Measurements from ENCODE around the gene IL31RA.

The IL31RA gene

DNA sequence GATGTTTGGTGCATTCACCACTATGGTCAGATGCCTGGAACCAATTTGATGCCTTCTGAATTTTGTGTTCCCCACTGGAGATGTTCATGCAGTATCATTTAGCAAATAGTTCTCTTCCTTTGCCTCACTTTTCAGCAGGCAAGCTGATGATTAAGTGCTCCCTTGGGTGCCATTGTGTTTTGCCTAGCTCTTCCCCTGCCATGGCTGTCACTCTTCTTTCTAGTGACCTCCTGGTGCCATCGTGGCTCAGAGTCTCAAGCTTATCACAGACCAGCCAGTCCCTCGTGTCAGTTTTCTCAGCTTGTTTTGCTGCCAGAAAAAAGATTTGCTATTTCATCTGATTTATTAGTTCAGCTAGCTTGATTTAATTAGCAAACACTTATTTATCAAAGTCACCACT lies 41.3 kb downstream of the IL31RA start:
- Histone ChIP-seq H3K9me3 (replicated peaks; ENCODE audit: low read length) (no peaks in the 10 kb centered on the region), H3K9ac (ENCODE audit: low read depth, low read length) (no peak overlapping the region), H3K27me3 (ENCODE audit: control insufficient read depth, insufficient read depth, low read length) (no peaks in the 10 kb centered on the region), H3K36me3 (ENCODE audit: insufficient read depth, low read length) (no peaks in the 10 kb centered on the region), H3K4me2 (ENCODE audit: low read length) (no peak overlapping the region), H3K4me1 (ENCODE audit: control insufficient read depth, insufficient read depth, low read length) (peaks cover 5% of the 10 kb centered on the region), H3K4me3 (ENCODE audit: low read length) (no peak overlapping the region)

DNA sequence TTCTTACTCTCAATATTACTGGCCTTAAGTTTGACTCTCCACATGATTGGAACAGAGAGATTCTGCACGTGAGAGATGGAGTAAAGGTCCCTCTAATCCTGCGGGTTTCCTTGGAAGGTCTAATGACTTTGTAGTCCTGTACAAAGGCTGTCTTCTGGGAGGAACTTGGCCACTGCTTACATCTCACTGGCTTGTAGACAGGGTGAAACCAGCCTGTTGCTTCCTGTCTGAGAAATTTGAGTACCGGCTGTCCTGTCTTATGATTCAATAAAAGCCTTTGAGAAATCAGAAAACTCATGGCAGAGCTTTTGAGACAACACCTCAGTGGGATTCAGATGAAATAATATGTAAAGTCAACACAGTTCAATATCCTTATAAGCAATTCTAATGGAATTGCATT lies 43.0 kb downstream of the IL31RA start:
- Histone ChIP-seq H3K4me3 (ENCODE audit: low read length) (no peak overlapping the region), H3K36me3 (ENCODE audit: insufficient read depth, low read length) (no peaks in the 10 kb centered on the region), H3K9me3 (replicated peaks; ENCODE audit: low read length) (no peaks in the 10 kb centered on the region), H3K4me2 (ENCODE audit: low read length) (no peak overlapping the region), H3K9ac (ENCODE audit: low read depth, low read length) (no peak overlapping the region), H3K4me1 (ENCODE audit: control insufficient read depth, insufficient read depth, low read length) (peaks cover 13% of the 10 kb centered on the region), H3K27me3 (ENCODE audit: control insufficient read depth, insufficient read depth, low read length) (no peaks in the 10 kb centered on the region)

DNA sequence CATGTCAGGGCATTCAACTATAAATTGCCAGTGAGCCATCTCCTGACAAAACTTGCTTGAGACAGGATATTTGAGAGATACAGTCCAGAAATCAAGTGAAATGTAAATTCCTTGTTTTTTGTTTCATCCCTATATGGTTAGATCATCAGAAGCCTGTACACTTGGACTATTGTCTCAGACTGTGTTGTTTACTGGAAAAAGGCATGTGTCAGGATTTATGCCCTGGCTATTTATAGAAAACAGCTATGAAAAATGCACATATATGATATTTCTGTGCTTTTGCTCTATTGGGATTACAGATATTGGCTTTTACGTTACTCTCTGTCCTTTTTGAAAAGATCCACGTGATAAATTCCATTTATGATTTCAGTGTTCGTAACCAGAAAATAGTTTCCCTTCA lies 44.2 kb downstream of the IL31RA start:
- no peak overlapping the region for H3K4me2 ChIP-seq (ENCODE audit: low read length)
- H3K9ac ChIP-seq (ENCODE audit: low read depth, low read length), result no peak overlapping the region
- H3K4me3 ChIP-seq (ENCODE audit: low read length), result no peak overlapping the region
- H3K4me1 ChIP-seq (ENCODE audit: control insufficient read depth, insufficient read depth, low read length), result peaks cover 21% of the 10 kb centered on the region
- H3K36me3 ChIP-seq (ENCODE audit: insufficient read depth, low read length), result no peaks in the 10 kb centered on the region
- H3K27me3 ChIP-seq (ENCODE audit: control insufficient read depth, insufficient read depth, low read length), result no peaks in the 10 kb centered on the region
- no peaks in the 10 kb centered on the region for H3K9me3 ChIP-seq (replicated peaks; ENCODE audit: low read length)

DNA sequence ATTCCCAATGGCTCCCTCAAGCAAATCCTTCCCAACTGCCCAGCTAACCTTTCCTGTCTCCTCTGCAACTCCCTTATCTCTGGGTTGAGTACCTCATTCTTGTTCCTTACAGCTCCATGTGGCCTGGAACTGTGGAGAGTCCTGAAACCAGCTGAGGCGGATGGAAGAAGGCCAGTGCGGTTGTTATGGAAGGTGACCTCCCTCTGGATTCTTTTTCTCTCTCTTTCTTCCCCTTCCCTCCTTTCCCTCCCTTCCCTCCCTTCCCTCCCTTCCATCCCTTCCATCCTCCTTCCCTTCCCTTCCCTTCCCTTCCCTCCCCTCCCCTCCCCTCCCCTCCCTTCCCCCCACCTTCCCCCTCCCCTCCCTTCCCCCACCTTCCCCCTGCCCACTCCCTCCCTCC lies 45.1 kb downstream of the IL31RA start:
- Histone ChIP-seq H3K27me3 (ENCODE audit: control insufficient read depth, insufficient read depth, low read length) (no peaks in the 10 kb centered on the region), H3K4me2 (ENCODE audit: low read length) (no peak overlapping the region), H3K4me3 (ENCODE audit: low read length) (no peak overlapping the region), H3K36me3 (ENCODE audit: insufficient read depth, low read length) (no peaks in the 10 kb centered on the region), H3K4me1 (ENCODE audit: control insufficient read depth, insufficient read depth, low read length) (peaks cover 21% of the 10 kb centered on the region), H3K9me3 (replicated peaks; ENCODE audit: low read length) (no peaks in the 10 kb centered on the region), H3K9ac (ENCODE audit: low read depth, low read length) (no peak overlapping the region)

DNA sequence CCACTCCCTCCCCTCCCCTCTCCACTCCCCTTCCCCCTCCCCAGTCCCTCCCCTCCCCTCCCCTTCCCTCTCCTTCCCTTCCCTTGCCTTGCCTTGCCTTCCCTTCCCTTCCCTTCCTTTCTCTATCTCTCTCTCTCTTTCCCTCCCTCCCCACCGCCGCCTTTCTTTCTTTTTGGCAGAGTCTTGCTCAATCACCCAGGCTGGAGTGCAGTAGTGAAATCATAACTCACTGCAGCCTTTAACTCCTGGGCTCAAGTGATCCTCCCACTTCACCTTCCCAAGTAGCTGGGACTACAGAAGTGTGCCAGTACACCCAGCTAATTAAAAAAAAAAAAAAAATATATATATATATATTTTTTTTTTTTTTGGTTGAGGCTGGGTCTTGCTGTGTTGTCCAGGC lies 45.5 kb downstream of the IL31RA start:
- H3K27me3 ChIP-seq (ENCODE audit: control insufficient read depth, insufficient read depth, low read length), result no peaks in the 10 kb centered on the region
- no peak overlapping the region for H3K9ac ChIP-seq (ENCODE audit: low read depth, low read length)
- H3K4me3 ChIP-seq (ENCODE audit: low read length), result no peak overlapping the region
- H3K36me3 ChIP-seq (ENCODE audit: insufficient read depth, low read length), result no peaks in the 10 kb centered on the region
- H3K9me3 ChIP-seq (replicated peaks; ENCODE audit: low read length), result no peaks in the 10 kb centered on the region
- peaks cover 21% of the 10 kb centered on the region for H3K4me1 ChIP-seq (ENCODE audit: control insufficient read depth, insufficient read depth, low read length)
- H3K4me2 ChIP-seq (ENCODE audit: low read length), result no peak overlapping the region

DNA sequence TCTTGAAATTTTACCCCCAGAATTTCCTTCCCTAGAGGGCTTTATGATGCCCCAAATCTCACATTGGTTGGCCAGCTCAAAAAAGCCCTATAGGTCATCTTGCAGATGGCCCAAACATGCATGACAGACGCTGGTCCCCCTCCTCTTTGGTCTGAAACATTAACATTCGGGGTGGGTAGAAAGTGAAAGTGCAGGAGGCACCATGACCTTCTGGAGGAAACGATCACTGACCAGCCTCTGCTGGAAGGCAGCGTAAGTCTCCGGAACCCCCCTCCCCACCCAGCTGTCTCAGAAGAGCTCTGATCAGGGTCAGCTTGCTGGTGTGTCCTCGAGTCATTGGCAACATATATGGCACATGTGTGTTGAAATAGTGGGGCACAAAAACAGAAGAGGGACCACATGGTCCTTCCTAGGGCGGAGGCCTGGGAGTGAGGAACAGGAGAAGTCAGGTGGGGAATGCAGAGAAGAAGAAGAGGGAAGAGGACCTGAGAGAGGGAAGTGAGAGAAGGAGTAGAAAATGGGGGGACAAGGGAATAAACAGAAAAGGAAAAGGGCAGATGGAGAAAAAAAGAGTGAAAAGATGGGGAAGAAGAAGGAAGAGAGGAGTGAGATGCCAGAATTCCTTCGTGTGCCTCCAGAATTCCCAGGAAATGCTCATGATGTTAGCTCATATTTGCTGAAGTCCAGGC lies 46.2 kb downstream of the IL31RA start:
- Histone ChIP-seq H3K27me3 (ENCODE audit: control insufficient read depth, insufficient read depth, low read length) (no peaks in the 10 kb centered on the region), H3K4me3 (ENCODE audit: low read length) (peak overlapping the region; percentile 58), H3K4me2 (ENCODE audit: low read length) (peak overlapping the region; percentile 77), H3K9ac (ENCODE audit: low read depth, low read length) (no peak overlapping the region), H3K36me3 (ENCODE audit: insufficient read depth, low read length) (no peaks in the 10 kb centered on the region), H3K4me1 (ENCODE audit: control insufficient read depth, insufficient read depth, low read length) (peaks cover 21% of the 10 kb centered on the region), H3K9me3 (replicated peaks; ENCODE audit: low read length) (no peaks in the 10 kb centered on the region)

DNA sequence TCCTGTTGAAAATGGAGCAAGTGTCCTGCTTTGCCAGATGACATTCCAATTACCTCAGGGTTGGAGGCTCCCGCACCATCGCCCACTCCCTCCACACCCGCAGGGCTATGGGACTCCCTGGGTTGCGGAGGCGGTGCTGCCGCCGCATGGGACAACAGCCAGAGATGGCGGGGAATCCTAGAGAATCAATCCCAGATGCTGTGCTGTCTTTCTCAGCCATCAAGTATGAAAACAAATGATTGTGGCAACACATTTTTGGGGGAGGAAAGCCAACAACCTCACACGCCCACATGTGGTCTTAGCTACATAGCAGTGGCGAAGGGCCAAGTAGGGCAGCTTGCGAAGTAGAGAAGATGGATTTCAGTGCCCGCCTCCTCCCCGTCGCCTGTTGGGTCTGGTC lies 46.7 kb downstream of the IL31RA start:
- H3K9me3 ChIP-seq (replicated peaks; ENCODE audit: low read length), result no peaks in the 10 kb centered on the region
- H3K4me2 ChIP-seq (ENCODE audit: low read length), result peak overlapping the region; percentile 77
- H3K4me1 ChIP-seq (ENCODE audit: control insufficient read depth, insufficient read depth, low read length), result peaks cover 21% of the 10 kb centered on the region
- no peaks in the 10 kb centered on the region for H3K27me3 ChIP-seq (ENCODE audit: control insufficient read depth, insufficient read depth, low read length)
- no peak overlapping the region for H3K9ac ChIP-seq (ENCODE audit: low read depth, low read length)
- H3K4me3 ChIP-seq (ENCODE audit: low read length), result peak overlapping the region; percentile 58
- H3K36me3 ChIP-seq (ENCODE audit: insufficient read depth, low read length), result no peaks in the 10 kb centered on the region

DNA sequence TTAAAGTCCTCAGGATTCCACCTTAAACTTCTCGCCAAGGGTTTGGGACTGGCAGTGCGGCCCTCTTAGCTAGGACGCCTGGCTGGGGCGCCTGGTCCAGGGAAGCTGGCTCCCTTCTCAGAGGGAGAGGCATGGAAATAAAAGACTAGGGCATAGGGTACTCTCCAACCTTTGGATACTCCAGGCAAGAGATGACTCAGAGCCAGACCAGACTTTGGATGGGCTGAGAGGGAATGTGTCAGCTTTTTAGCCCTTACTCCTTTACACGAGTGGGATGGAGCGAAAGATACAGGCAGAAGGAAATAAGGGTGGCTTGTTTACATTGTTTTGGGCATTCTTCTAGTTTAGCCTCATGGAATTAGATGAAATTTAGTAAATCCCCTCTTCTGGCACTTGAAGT lies 48.2 kb downstream of the IL31RA start:
- Histone ChIP-seq H3K9ac (ENCODE audit: low read depth, low read length) (no peak overlapping the region), H3K4me3 (ENCODE audit: low read length) (no peak overlapping the region), H3K9me3 (replicated peaks; ENCODE audit: low read length) (no peaks in the 10 kb centered on the region), H3K4me2 (ENCODE audit: low read length) (no peak overlapping the region), H3K36me3 (ENCODE audit: insufficient read depth, low read length) (no peaks in the 10 kb centered on the region), H3K4me1 (ENCODE audit: control insufficient read depth, insufficient read depth, low read length) (peaks cover 21% of the 10 kb centered on the region), H3K27me3 (ENCODE audit: control insufficient read depth, insufficient read depth, low read length) (no peaks in the 10 kb centered on the region)

DNA sequence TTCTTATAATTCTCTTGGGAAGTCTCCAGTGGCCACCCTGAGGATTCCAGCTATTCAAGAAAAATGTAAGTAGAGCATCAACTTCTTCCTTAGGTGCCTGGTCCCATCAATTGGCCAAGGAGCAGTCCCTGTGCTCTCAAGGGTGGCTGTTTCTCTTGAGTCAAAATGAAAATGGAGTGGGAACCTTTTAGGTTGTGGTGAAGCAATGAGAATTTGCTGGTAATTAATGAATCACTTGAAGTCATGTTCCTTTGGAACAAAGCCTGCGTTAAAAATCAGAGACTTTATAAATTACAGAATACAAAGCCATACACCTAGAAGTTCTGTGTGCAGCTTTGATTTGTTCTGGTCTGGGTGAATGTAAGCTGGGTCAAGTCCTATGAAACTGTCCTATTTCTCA lies 48.9 kb downstream of the IL31RA start:
- no peaks in the 10 kb centered on the region for H3K36me3 ChIP-seq (ENCODE audit: insufficient read depth, low read length)
- no peaks in the 10 kb centered on the region for H3K27me3 ChIP-seq (ENCODE audit: control insufficient read depth, insufficient read depth, low read length)
- H3K4me1 ChIP-seq (ENCODE audit: control insufficient read depth, insufficient read depth, low read length), result peaks cover 21% of the 10 kb centered on the region

DNA sequence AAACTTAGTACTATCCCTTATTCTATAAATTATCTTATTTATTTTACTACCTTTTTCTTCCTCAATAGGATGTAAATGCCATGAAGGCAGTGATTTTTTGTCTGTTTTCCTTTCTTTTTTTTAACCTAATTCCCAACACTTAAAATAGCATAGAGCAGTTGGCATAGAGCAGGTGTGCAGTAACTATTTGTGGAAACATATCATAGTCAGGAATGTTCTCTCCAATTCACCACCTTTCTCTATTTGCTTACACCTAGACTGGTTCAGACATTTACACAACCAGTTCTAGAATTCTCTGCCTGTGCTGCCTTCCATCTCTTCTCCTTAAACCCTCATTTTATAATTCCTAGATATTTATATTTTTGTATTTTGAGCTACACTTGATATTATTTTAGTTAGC lies 49.6 kb downstream of the IL31RA start:
- Histone ChIP-seq H3K4me3 (ENCODE audit: low read length) (no peak overlapping the region), H3K4me1 (ENCODE audit: control insufficient read depth, insufficient read depth, low read length) (peaks cover 21% of the 10 kb centered on the region), H3K27me3 (ENCODE audit: control insufficient read depth, insufficient read depth, low read length) (no peaks in the 10 kb centered on the region), H3K36me3 (ENCODE audit: insufficient read depth, low read length) (no peaks in the 10 kb centered on the region), H3K4me2 (ENCODE audit: low read length) (no peak overlapping the region), H3K9ac (ENCODE audit: low read depth, low read length) (no peak overlapping the region), H3K9me3 (replicated peaks; ENCODE audit: low read length) (no peaks in the 10 kb centered on the region)

More for the DNA sequence above, 48.9 kb downstream of the IL31RA start:
- Histone ChIP-seq H3K4me2 (ENCODE audit: low read length) (no peak overlapping the region), H3K9ac (ENCODE audit: low read depth, low read length) (no peak overlapping the region), H3K9me3 (replicated peaks; ENCODE audit: low read length) (no peaks in the 10 kb centered on the region), H3K4me3 (ENCODE audit: low read length) (no peak overlapping the region)

DNA sequence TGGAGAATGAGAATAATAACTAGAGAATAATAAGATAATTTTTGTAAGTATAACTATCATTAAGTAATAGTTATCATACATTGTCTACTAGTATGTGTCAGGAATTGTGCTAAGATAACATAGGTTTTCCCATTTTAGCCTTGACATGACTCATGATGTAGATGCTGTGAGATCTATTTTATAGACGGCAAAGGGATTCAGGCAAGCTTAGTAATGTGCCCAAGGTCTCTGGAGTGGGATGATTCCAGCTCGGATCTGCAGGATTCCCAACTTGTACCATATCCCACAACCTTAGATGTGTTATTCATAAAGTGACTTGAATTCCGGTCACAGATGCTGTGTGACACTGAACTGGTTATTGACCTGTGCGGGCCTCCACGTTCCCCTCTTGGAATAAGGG lies 51.5 kb downstream of the IL31RA start:
- peaks cover 14% of the 10 kb centered on the region for H3K4me1 ChIP-seq (ENCODE audit: control insufficient read depth, insufficient read depth, low read length)
- H3K9me3 ChIP-seq (replicated peaks; ENCODE audit: low read length), result no peaks in the 10 kb centered on the region
- H3K4me3 ChIP-seq (ENCODE audit: low read length), result no peak overlapping the region
- no peak overlapping the region for H3K4me2 ChIP-seq (ENCODE audit: low read length)
- no peak overlapping the region for H3K9ac ChIP-seq (ENCODE audit: low read depth, low read length)
- no peaks in the 10 kb centered on the region for H3K36me3 ChIP-seq (ENCODE audit: insufficient read depth, low read length)
- H3K27me3 ChIP-seq (ENCODE audit: control insufficient read depth, insufficient read depth, low read length), result no peaks in the 10 kb centered on the region

DNA sequence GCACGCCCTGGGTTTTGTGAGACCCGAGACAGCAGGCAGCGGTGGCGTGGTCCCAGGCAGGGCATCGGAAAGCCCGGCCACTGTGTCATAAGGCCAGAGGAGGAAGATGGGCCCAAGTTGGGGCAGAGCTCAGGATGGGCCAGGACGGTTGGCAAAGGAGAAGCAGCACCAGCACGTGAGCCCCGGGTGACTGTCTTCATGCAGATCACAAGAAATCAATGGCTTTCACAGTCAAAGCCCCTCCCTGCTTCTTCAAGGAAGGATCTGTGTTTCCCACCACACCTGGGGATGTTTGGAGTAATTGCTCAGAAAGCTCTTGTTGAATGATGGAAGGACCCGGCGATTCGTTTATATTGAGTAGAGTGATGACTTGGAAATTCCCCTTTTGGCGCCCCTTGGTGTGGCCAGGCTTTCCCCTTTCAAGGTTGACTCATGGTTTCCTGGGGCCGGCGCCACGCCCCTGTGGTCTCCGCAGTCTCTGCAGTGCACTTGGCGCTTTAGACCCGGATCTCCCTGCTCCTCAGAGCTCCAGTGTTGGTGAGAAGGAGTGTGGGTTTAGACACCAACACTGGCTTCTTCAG lies 52.1 kb downstream of the IL31RA start:
- Histone ChIP-seq H3K4me1 (ENCODE audit: control insufficient read depth, insufficient read depth, low read length) (peaks cover 10% of the 10 kb centered on the region), H3K36me3 (ENCODE audit: insufficient read depth, low read length) (no peaks in the 10 kb centered on the region), H3K9ac (ENCODE audit: low read depth, low read length) (no peak overlapping the region), H3K4me2 (ENCODE audit: low read length) (no peak overlapping the region), H3K9me3 (replicated peaks; ENCODE audit: low read length) (no peaks in the 10 kb centered on the region), H3K27me3 (ENCODE audit: control insufficient read depth, insufficient read depth, low read length) (no peaks in the 10 kb centered on the region), H3K4me3 (ENCODE audit: low read length) (no peak overlapping the region)
